CD8-positive, alpha-beta memory T cell (primary cell): ENCODE measurements around the gene IFT52. TPM values are rescaled to one million over a fixed set of nuclear protein-coding genes. Genes with fewer than 3 reads are reported as not detected.

Experiments
- CTCF ChIA-PET: fragments of 350-600 bp; sonication (Branson Sonifier 250); formaldehyde crosslinking; loops from one replicate; lab custom pipeline; 2021; ENCODE audit warnings: antibody characterized with exemption; lab: Charles Lee
- POLR2A ChIA-PET: fragments of 350-600 bp; sonication (Branson Sonifier 250); formaldehyde crosslinking; loops from one replicate; lab custom pipeline; 2021; ENCODE audit warnings: antibody characterized with exemption; lab: Charles Lee
- DNase-seq, 5 donors: peaks; one replicate each; pipeline versions ENCODE4 v3.0.0 to v3.0.0-alpha.2; 2020 to 2022; ENCODE audit warnings: mixed read lengths in 1 of 5
- H3K27ac ChIP-seq: one replicate; pipeline ENCODE4 v1.7.0; 2013; ENCODE audit warnings: low read depth, mild to moderate bottlenecking, low read length, moderate library complexity
- H3K27me3 ChIP-seq: 2 replicates; pipeline ENCODE4 v1.7.0; 2013; ENCODE audit warnings: low read length, mild to moderate bottlenecking; ENCODE audit not compliant: insufficient read depth, poor library complexity, severe bottlenecking
- H3K36me3 ChIP-seq: 2 replicates; pipeline ENCODE4 v1.7.0; 2013; ENCODE audit warnings: mild to moderate bottlenecking, low read length, moderate library complexity; ENCODE audit not compliant: insufficient read depth
- H3K4me1 ChIP-seq: 2 replicates; pipeline ENCODE4 v1.7.0; 2013; ENCODE audit warnings: mild to moderate bottlenecking, low read length, moderate library complexity; ENCODE audit not compliant: insufficient read depth
- H3K4me3 ChIP-seq: 2 replicates; pipeline ENCODE4 v1.7.0; 2013; ENCODE audit warnings: mild to moderate bottlenecking, low read length
- H3K9me3 ChIP-seq: 2 replicates; pipeline ENCODE4 v1.7.0; 2013; ENCODE audit warnings: mild to moderate bottlenecking, low read length
- H3K27ac Mint-ChIP-seq, 8 donors: one replicate each; pipeline ENCODE4 v1.8.0; 2020 to 2021; ENCODE audit warnings: mixed read lengths in 8 of 8, mild to moderate bottlenecking in 6 of 8, inconsistent platforms in 3 of 8, moderate library complexity in 3 of 8
- H3K27me3 Mint-ChIP-seq, 2 donors: one replicate each; pipeline ENCODE4 v1.8.0; 2020 to 2021; ENCODE audit warnings: mixed read lengths in 2 of 2, mild to moderate bottlenecking in 1 of 2, moderate library complexity in 1 of 2
- H3K36me3 Mint-ChIP-seq, 3 donors: one replicate each; pipeline ENCODE4 v1.8.0; 2020 to 2021; ENCODE audit warnings: mixed read lengths in 3 of 3, inconsistent platforms in 1 of 3, mild to moderate bottlenecking in 1 of 3
- H3K4me1 Mint-ChIP-seq, 3 donors: one replicate each; pipeline ENCODE4 v1.8.0; 2020 to 2021; ENCODE audit warnings: mixed read lengths in 3 of 3, inconsistent platforms in 1 of 3, mild to moderate bottlenecking in 1 of 3
- H3K4me3 Mint-ChIP-seq, 7 donors: one replicate each; pipeline ENCODE4 v1.8.0; 2020 to 2021; ENCODE audit warnings: mixed read lengths in 7 of 7, mild to moderate bottlenecking in 6 of 7, moderate library complexity in 4 of 7, inconsistent platforms in 2 of 7
- H3K9me3 Mint-ChIP-seq, 5 donors: one replicate each; pipeline ENCODE4 v1.8.0; 2020 to 2022; ENCODE audit warnings: mixed read lengths in 5 of 5, mild to moderate bottlenecking in 3 of 5, moderate library complexity in 2 of 5, inconsistent platforms in 1 of 5
- polyA plus RNA-seq: library from polyadenylated mRNA; unstranded; fragments of 300-500 nt; fragmentation: Illumina TruSeq; gene quantifications from one replicate; pipeline ENCODE4 v1.2.3, GENCODE V29; 2021
- total RNA-seq, 2 experiments: library from RNA; stranded (reverse); gene quantifications; one replicate each; pipeline ENCODE4 v1.2.3, GENCODE V29; 2021

The IFT52 gene
- total and polyA plus RNA-seq, 3 experiments from 2014 or later, result 20.2 to 31.6 (median 21.3) TPM

DNA sequence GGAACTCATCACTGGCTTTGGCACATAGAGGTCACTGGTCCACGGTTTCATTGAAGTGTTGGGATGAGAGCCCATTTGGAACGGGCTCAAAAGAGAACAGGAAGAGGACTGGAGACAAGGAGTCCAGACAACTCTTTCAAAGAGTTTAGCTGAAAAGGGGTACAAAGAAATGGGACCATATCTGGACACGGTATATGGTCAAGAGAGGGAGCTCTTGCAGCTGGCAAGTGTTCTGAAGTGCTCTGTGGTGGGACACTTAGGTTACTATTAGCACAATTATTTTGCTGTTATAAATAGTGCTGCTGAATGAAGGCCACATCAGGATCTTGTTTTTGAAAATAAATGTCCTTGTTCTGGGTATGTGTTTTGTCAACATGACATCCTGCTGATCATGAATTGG lies 27.3 kb upstream of the IFT52 start:
- POLR2A ChIA-PET, result no interaction called here
- Mint-ChIP-seq H3K27ac (no peak overlapping the region), H3K36me3 (no peaks in the 10 kb centered on the region), H3K9me3 (no peaks in the 10 kb centered on the region), H3K27me3 (peaks cover 0 to 7% of the 10 kb centered on the region in 2 donors), H3K4me3 (no peak overlapping the region), H3K4me1 (no peaks in the 10 kb centered on the region)
- no peaks in the 10 kb centered on the region for H3K9me3 ChIP-seq
- H3K36me3 ChIP-seq, result no peaks in the 10 kb centered on the region
- no peak overlapping the region for H3K27ac ChIP-seq
- DNase-seq, result no peak
- no peaks in the 10 kb centered on the region for H3K27me3 ChIP-seq
- no peaks in the 10 kb centered on the region for H3K4me1 ChIP-seq
- CTCF ChIA-PET, result no interaction called here
- H3K4me3 ChIP-seq, result no peak overlapping the region

DNA sequence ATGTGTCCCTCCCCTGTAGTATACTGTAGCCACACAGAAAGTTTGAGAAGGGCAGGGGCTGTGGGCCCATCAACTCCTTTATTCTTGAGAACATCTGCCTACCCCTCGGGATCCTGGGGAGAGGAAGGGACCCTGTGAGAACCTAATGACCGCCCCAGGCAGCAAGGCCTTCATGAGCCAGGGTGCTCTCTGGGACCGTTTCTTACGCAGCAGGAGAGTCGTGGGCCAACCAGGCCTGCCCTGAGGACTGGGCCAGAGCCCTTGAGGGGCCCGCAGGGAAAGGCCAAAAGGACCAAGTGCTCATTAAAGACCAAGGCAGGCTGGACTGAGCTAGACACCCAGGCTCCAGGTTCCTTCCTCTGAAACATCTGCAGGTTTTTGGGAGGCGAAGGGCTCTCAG lies 26.7 kb upstream of the IFT52 start:
- no peaks in the 10 kb centered on the region for H3K9me3 Mint-ChIP-seq
- H3K4me1 Mint-ChIP-seq, result no peaks in the 10 kb centered on the region
- no peaks in the 10 kb centered on the region for H3K36me3 Mint-ChIP-seq
- no peak for DNase-seq
- H3K4me3 Mint-ChIP-seq, result no peak overlapping the region
- H3K27me3 Mint-ChIP-seq, result peaks cover 0 to 7% of the 10 kb centered on the region in 2 donors
- POLR2A ChIA-PET, result no interaction called here
- no peak overlapping the region for H3K4me3 ChIP-seq
- H3K4me1 ChIP-seq, result no peaks in the 10 kb centered on the region
- no peaks in the 10 kb centered on the region for H3K9me3 ChIP-seq
- H3K36me3 ChIP-seq, result no peaks in the 10 kb centered on the region
- no peak overlapping the region for H3K27ac Mint-ChIP-seq
- H3K27ac ChIP-seq, result no peak overlapping the region
- CTCF ChIA-PET, result no interaction called here
- H3K27me3 ChIP-seq, result no peaks in the 10 kb centered on the region

DNA sequence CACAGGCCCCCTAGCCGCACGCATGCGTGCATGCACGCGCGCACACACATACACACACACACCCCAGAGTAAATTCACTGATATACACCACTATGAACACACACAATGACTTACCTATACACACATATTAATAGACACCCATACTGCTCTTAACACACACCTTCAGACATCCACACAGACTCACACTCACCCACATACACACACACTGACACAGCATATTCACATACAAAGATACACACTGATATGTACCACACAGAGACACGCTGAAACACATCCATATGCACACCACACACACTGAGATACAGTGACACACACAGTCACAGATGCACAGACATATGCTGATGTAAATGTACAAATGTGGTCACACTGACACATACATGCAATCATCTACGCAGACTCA lies 26.3 kb upstream of the IFT52 start:
- no peaks in the 10 kb centered on the region for H3K9me3 ChIP-seq
- CTCF ChIA-PET, result no interaction called here
- peaks cover 0 to 7% of the 10 kb centered on the region in 2 donors for H3K27me3 Mint-ChIP-seq

DNA sequence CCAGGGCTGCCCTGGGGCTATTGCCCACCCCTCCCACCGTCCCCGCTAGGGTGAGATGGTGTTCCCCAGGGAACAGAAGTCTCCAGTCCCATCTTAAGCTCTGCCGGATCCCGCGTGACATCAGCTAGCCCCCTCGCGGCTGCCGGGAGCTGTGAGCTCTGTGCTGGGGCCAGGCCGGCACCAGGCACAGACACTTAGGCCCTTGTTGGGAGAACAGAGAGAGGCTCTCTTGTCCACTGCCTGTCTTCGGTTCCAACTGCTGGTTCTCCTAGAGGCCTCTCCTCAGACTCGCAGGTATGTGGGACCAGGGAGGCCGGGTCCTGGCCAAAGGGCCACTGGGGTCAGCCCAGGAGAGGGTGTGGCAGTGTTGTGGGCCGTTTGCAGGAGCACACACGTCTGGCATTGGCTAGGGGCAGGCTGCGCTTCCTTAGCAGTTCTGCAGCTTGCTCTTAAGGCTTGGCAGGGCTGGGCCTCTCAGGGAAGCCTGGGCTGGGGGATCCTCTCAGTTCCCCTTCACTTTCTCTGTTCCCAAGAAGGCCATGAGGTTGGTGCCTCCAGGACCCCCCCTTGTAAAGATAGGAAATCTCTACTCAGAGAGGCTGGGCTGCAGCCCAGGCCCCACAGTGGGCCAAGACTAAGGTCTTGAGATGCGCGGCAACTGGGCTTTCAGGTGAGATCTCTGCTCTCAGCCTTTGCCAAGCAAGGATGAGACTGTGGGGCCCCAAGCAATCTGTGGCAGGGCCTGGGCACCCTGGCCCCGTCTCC lies 25.6 kb upstream of the IFT52 start:
- H3K27me3 Mint-ChIP-seq, result peaks cover 0 to 5% of the 10 kb centered on the region in 2 donors
- no peaks in the 10 kb centered on the region for H3K4me1 Mint-ChIP-seq
- Histone ChIP-seq H3K27ac (no peak overlapping the region), H3K4me1 (no peaks in the 10 kb centered on the region), H3K27me3 (no peaks in the 10 kb centered on the region), H3K4me3 (no peak overlapping the region), H3K36me3 (no peaks in the 10 kb centered on the region), H3K9me3 (no peaks in the 10 kb centered on the region)
- ChIA-PET POLR2A (no interaction called here), CTCF (no interaction called here)
- no peak overlapping the region for H3K27ac Mint-ChIP-seq
- H3K4me3 Mint-ChIP-seq, result no peak overlapping the region
- no peaks in the 10 kb centered on the region for H3K36me3 Mint-ChIP-seq
- no peaks in the 10 kb centered on the region for H3K9me3 Mint-ChIP-seq
- DNase-seq, result no peak

More for the DNA sequence above, 26.3 kb upstream of the IFT52 start:
- POLR2A ChIA-PET, result no interaction called here
- Mint-ChIP-seq H3K4me1 (no peaks in the 10 kb centered on the region), H3K27ac (no peak overlapping the region), H3K4me3 (no peak overlapping the region), H3K36me3 (no peaks in the 10 kb centered on the region), H3K9me3 (no peaks in the 10 kb centered on the region)
- no peaks in the 10 kb centered on the region for H3K27me3 ChIP-seq
- no peak overlapping the region for H3K27ac ChIP-seq
- no peak overlapping the region for H3K4me3 ChIP-seq
- no peaks in the 10 kb centered on the region for H3K36me3 ChIP-seq
- no peak for DNase-seq
- H3K4me1 ChIP-seq, result no peaks in the 10 kb centered on the region

DNA sequence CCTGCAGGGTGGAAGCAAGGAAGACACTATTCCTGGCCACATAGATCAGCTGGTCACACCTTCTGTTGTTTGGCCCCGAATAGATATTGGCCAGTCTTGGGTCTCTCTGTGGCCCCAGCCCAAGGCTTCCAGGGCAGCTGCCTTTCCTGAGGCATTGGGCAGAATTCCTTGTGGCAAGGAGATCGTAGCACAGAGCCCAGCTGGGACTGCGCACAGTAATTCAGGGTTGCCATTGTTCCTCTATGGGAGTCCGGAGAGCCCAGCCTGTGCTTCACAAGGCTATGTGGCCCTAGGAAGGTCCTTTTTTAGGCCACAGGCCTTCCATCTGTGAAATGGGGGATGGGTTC lies 25.0 kb upstream of the IFT52 start:
- Histone ChIP-seq H3K4me3 (no peak overlapping the region), H3K36me3 (no peaks in the 10 kb centered on the region), H3K9me3 (no peaks in the 10 kb centered on the region), H3K27ac (no peak overlapping the region), H3K4me1 (no peaks in the 10 kb centered on the region), H3K27me3 (no peaks in the 10 kb centered on the region)
- no peak for DNase-seq
- no peak overlapping the region for H3K27ac Mint-ChIP-seq
- H3K4me1 Mint-ChIP-seq, result no peaks in the 10 kb centered on the region
- ChIA-PET POLR2A (no interaction called here), CTCF (no interaction called here)
- no peaks in the 10 kb centered on the region for H3K9me3 Mint-ChIP-seq
- peaks cover 0 to 5% of the 10 kb centered on the region in 2 donors for H3K27me3 Mint-ChIP-seq
- no peaks in the 10 kb centered on the region for H3K36me3 Mint-ChIP-seq
- no peak overlapping the region for H3K4me3 Mint-ChIP-seq

DNA sequence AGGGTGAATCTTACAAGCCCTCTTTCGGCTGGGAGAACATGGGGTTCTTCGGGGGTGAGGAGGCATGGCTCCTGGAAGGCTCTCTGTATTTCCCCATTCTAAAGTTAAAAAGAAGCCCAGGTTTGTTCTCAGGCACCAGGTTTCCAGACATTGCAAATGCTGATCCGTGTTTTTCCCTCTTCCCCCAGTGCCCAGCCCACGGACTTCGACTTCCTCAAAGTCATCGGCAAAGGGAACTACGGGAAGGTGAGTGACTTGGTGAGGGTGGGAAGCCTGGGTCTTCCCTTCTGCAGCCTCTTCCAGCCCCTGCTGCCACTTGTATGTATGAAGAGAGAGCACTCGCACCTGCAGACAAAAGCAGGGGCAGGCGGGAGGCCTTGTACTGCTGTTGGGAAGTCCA lies 23.3 kb upstream of the IFT52 start:
- Mint-ChIP-seq H3K27me3 (peaks cover 0 to 5% of the 10 kb centered on the region in 2 donors), H3K36me3 (peaks cover 0 to 2% (median 0%) of the 10 kb centered on the region in 3 donors), H3K4me1 (no peaks in the 10 kb centered on the region), H3K4me3 (no peak overlapping the region), H3K9me3 (no peaks in the 10 kb centered on the region), H3K27ac (no peak overlapping the region)
- no peaks in the 10 kb centered on the region for H3K4me1 ChIP-seq
- no peak overlapping the region for H3K4me3 ChIP-seq
- ChIA-PET POLR2A (no interaction called here), CTCF (no interaction called here)
- no peak overlapping the region for H3K27ac ChIP-seq
- no peaks in the 10 kb centered on the region for H3K9me3 ChIP-seq
- H3K36me3 ChIP-seq, result no peaks in the 10 kb centered on the region
- DNase-seq, result no peak
- H3K27me3 ChIP-seq, result no peaks in the 10 kb centered on the region

DNA sequence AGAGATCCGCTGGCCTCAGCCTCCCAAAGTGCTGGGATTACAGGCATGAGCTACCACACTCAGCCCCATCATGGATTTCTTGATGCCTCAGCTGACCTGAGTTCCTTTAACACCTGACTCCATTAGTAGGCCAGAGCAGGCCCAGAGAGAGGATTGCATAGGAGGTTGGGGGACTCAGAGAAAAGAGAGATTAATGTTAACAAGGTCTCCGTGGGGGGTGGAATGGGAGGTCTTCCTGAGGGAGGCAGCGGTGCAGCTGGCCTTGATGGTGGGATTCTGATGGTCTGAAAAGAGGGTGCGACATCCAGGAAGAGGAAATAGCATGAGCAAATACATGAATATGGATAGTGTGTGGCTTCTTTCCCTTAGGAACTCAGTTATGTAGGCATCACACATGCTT lies 22.0 kb upstream of the IFT52 start:
- CTCF ChIA-PET, result interaction anchor here (0.6 kb wide), 1 partner anchor 818 kb away, joined by 3 read pairs; no protein-coding TSS in a partner anchor
- no peak overlapping the region for H3K27ac Mint-ChIP-seq
- Histone ChIP-seq H3K9me3 (no peaks in the 10 kb centered on the region), H3K36me3 (no peaks in the 10 kb centered on the region), H3K27me3 (no peaks in the 10 kb centered on the region), H3K4me3 (no peak overlapping the region), H3K27ac (no peak overlapping the region), H3K4me1 (no peaks in the 10 kb centered on the region)
- H3K27me3 Mint-ChIP-seq, result peaks cover 0 to 3% of the 10 kb centered on the region in 2 donors
- no peaks in the 10 kb centered on the region for H3K9me3 Mint-ChIP-seq
- POLR2A ChIA-PET, result no interaction called here
- H3K36me3 Mint-ChIP-seq, result peaks cover 0 to 2% (median 0%) of the 10 kb centered on the region in 3 donors
- DNase-seq, result no peak
- peak overlapping the region in 1 of 7 donors; percentile 44 for H3K4me3 Mint-ChIP-seq
- H3K4me1 Mint-ChIP-seq, result no peaks in the 10 kb centered on the region

DNA sequence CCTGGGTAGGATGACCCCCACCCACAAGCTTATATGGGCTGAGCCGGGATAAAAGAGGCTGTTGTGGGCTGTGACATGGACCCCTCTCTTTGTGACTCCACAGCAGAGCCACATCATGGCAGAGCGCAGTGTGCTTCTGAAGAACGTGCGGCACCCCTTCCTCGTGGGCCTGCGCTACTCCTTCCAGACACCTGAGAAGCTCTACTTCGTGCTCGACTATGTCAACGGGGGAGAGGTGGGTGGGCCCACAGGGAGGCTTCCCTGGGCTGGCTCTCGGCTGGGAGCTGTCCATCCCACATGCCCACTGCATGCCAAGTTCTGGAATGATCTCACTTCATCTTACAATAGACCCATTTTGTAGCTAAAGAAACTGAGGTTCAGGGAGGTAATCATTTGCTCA lies 21.5 kb upstream of the IFT52 start:
- Histone ChIP-seq H3K9me3 (no peaks in the 10 kb centered on the region), H3K27me3 (no peaks in the 10 kb centered on the region), H3K36me3 (no peaks in the 10 kb centered on the region), H3K4me1 (no peaks in the 10 kb centered on the region), H3K4me3 (no peak overlapping the region), H3K27ac (no peak overlapping the region)
- Mint-ChIP-seq H3K4me3 (no peak overlapping the region), H3K9me3 (no peaks in the 10 kb centered on the region), H3K4me1 (no peaks in the 10 kb centered on the region), H3K36me3 (peaks cover 0 to 2% (median 0%) of the 10 kb centered on the region in 3 donors), H3K27me3 (peaks cover 0 to 5% of the 10 kb centered on the region in 2 donors), H3K27ac (peak overlapping the region in 1 of 8 donors; percentile 34)
- ChIA-PET CTCF (no interaction called here), POLR2A (no interaction called here)
- no peak for DNase-seq
